GM19240 (cell line): ENCODE measurements around the gene COBL.

Source experiments
- DNase-seq: peaks from one replicate; pipeline ENCODE4 v3.0.0; 2011; ENCODE audit warnings: low spot score; ENCODE audit not compliant: insufficient read length

COBL gene

GRCh38 chr7:51151455-51151854 is 165.2 kb downstream of the COBL start:
- no peak for DNase-seq

- no peak for DNase-seq
Observed at GRCh38 chr7:51150193-51150592, 166.4 kb downstream of the COBL start.

DNA sequence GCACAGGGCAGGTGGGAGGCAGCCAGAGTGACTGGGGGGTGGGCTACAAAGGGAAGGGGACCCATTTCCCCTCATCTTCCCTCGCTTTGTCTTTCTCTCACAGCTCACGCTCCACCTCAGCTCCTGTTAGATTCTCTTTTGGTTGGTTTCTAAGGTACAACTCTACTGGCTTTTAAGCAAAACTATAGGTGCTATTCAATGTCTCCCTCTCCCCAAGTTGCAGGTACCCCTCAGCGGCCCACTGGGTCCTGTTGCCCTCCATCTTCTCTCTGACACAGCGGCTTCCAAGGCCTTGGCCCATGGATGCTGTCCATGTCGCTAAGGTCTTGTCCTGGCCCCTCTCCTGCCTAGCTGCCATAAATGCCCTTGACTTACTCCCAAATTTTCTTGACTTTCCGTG is 168.4 kb downstream of the COBL start:
- DNase-seq: no peak

- DNase-seq: no peak
Observed at GRCh38 chr7:51146816-51147586, 169.6 kb downstream of the COBL start.

- no peak for DNase-seq
Observed at GRCh38 chr7:51144178-51144577, 172.4 kb downstream of the COBL start.

DNA sequence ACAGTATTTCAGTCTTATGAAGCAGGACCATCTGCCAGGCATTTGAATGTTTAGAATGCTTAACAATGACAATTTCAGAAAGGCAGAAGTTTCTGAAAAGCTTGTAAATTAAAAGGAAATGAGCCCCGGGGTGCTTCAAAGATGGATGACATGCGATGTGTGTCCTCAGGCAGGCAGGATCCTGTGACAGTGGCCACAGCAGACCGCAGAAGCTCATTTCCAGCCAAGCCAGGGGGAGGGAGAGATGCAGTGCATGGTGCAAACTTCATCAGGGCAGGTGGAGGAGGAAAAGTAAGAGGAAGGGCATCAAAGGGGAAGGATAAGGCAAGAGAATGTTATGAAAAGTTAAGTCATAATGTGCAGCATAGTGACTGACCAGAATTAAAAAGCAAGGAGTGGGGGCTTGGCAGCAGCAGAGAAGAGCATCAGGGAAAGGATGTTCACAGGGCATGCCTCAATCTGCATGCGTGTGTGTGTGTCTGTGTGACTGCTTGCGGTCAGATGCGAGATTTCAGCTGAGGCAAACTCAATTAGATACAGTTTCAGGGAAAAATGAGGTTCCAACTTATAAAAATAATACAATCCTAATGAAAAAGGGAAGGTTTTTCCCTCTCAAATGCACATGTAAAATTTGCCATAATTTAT is 173.7 kb downstream of the COBL start:
- DNase-seq: no peak

GRCh38 chr7:51141451-51142003 is 175.1 kb downstream of the COBL start:
- no peak for DNase-seq

- DNase-seq: no peak
Observed at GRCh38 chr7:51140199-51141164, 176.1 kb downstream of the COBL start.

DNA sequence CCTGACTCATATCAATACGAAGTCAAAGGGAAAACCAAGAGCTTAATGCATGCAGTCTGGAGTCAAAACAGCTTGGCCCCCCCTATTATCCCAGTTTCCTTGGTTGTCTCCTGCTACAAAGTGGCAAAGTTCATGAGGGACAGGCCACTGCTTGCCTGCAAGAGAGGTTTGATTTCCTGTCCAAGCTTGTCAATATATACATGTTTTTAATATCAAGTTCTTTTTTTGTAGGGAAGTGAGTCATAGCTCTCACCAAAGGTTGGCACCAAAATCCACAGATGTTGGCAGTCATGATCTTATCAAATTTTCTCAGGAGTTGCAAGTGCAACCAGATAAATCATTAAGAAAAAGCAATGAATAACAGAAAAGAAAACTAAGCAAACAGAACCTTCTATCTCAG is 176.8 kb downstream of the COBL start:
- DNase-seq: no peak

- DNase-seq: no peak
Observed at GRCh38 chr7:51138123-51139085, 178.2 kb downstream of the COBL start.

DNA sequence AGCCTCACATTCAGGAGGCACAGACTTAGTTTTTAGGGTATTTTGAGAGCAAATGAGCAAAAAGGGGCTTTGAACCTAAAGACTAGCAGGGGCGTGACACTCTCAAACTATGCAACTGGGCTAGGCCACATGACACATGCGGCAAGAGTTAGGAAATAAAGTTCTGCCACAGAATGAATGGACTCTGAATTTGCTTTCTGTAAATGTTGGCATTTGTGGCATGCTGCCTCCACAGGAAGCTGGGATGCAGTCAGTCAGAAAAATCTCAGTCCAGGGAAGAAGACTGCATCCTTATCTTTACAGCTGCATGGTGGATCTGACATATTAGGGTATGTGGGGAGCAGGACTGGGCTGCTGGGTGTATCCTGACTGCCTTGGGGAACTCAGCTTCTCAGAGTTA is 181.0 kb downstream of the COBL start:
- no peak for DNase-seq

DNA sequence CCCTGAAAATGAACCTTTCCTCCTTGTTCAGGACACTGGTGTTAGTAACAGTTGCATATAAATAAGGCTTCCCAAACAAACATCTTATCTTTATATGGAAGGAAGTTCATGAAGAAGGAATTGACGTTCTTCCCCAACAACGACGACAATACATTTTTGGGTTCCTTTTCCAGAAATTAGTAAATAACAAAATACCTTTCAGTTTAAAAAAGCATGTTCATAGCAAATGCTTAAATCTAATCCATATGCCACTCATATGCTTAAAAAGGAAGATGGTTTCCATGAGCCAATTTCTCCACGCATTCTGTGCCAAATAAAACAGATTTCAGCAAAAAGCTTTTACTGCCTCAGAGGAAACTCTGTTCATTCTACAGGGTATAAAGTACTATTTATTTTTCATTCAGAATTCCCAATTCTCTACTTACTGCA is 182.6 kb downstream of the COBL start:
- DNase-seq: no peak

DNA sequence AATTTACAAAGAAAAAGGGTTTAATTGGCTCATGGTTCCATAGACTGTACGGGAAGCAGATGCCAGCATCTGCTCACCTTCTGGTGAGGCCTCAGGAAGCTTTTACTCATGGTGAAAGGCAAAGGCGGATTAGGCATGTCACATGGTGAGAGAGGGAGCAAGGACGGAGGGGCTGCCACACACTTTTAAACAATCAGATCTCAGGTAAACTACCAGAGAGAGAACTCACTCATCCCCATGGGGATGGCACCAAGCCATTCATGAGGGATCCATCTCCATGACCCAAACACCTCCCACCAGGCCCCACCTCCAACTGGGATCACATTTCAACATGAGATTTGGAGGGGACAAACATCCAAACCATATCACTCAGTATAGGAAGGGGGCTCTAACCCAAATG is 183.9 kb downstream of the COBL start:
- no peak for DNase-seq

- no peak for DNase-seq
Observed at GRCh38 chr7:51129527-51130472, 186.8 kb downstream of the COBL start.

DNA sequence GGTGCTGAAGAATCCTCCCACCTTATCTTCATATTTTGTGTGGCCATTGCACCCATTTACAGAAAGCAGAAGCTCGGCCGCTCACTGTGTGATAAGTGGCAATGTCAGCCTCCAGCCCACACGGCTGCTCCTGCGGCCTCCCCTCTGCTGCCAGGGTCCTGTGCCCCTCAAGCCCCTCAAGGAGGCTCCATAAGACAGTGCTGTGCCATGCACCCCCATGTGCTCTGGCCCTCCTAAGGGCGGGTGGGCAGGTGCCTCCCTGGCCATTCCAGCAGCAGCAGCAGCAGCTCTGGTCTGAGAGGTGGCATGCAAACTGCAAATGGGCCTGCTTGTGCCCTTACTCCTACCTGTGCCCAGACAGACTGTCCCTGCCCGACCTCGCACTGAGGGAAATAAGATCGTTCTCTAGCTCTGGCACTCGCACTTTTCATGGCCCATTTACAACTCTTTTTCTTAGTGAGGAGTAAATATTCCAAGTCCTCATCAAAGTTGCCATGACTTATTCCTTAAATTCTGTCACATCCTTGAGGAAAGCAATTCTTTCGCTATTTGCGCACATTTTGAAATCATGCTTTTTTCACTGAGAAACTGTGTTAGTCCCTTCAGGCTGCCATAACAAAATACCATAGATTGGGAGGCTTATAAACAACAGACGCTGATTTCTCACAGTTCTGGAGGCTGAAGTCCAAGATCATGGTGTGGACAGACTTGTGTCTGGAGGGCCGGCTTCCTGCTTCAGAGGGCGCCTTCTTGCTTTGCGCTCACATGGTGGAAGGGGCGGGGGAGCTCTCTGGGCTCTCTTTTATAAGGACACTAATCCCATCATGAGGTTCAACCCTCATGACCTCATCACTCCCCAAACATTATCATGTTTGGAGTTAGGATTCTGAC is 187.8 kb downstream of the COBL start:
- DNase-seq: no peak

- no peak for DNase-seq
Observed at GRCh38 chr7:51127618-51127904, 189.0 kb downstream of the COBL start.

DNA sequence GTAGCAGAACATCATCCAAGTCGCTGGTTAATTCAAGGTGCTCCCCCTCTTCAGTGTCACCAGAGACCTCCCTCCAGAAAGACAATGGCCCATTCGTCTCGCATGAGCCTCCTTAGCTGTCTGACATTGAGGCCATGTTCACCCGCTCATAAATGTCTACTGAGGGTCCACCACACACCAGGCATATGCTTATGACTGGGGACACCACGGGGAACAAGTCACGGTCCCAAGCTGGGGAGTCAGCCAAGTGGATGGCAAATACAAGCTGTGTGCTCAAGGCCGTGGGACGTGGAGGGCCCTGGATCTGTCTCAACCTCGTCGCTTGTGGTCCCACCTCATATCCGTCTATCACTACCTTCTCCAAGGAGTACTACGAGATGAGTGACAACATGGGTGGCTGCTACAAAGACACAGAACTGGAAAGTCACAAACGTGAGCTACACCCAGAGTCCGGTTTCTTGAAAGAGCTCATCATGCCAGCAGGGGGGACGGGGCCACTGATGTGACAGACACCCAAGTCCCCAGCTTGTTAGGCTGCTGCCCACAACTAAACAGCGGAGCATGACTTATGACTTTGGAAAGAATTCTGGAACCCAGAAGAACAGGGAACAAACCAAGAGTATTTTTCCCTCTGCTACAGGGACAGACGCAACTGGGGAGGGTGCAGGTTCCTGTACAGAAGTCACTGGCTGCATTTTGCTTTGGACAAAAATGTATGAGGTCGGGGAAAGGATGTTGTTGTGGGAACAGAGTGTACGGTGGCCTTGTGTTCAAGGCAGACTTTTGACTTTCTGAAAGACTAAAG is 189.6 kb downstream of the COBL start:
- DNase-seq: no peak

DNA sequence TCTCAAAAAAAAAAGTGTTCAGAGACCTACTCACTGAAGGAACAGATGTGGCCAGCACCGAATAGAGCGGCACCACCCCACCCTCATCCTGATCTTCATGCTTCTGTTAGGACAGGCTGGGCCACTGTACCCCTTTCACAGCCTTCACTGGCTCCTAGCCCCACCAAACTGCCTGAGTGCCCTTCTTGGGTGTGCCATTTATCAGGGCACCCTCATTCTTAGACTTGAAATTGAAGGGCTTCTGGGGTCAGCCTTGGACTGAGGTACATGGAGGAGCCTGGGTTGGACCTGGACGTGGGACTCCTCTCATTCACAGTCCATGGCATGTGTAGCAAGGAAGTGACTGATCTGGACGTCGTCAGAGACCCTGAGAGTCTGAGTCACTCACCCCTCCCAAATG is 190.3 kb downstream of the COBL start:
- no peak for DNase-seq
